RCC 7860 (cell line): Measurements from ENCODE around the gene ADI1.

ENCODE experiments used
- DNase-seq: peaks from one replicate; pipeline ENCODE4 v3.0.0-alpha.2; 2015; ENCODE audit warnings: low spot score
- FAIRE-seq: peaks from 2 replicates; lab custom pipeline; 2012; peaks lifted over from hg19 to GRCh38; lab: Jason Lieb, UNC

The ADI1 gene, protein sequence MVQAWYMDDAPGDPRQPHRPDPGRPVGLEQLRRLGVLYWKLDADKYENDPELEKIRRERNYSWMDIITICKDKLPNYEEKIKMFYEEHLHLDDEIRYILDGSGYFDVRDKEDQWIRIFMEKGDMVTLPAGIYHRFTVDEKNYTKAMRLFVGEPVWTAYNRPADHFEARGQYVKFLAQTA

DNA sequence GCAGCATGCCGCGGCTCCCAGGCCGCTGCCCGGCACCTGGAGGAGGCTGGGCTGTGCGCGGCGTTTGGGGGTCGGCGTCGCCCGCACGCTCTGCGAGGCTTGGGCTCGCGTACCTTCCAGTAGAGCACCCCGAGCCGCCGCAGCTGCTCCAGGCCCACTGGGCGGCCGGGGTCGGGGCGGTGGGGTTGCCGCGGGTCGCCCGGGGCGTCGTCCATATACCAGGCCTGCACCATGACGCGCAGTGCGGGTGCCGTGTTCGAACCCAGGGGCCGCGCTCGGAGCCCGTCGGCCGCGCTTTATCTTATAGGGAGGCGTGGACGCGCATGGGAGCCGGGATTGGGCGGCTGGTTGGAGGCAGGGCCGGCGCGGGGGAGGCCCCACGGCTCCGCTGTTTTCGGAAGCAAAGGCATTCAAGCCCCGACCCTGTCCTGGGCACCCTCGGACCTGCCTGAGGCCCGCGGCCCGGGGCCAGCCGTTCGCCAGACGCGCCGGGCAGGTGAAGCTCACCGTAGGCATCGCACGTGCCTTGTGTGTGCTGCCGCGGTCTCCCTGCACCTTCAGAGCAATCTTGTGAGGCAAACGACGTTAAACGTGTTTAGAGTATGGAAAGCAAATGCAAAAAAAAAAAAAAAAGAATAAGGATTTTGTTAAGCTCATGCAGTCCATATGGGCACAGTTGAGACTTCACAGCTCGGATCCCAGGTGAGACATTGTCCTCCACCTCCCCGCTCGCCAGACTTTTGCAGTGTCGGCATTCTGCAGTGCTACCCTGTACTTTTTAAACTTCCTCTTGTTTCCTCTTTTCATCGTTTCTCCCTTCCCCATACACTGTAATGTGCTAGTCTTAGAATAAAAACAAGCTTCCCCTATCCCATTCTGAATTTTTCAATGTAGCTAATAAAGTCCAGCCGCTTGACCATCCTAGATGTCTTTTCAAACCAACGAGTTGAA is at the start of gene ADI1:
ADI1 (minus strand) TSS at position 277 of the 951 bp plus-strand sequence; CDS start at position 233, 44 bp downstream.
- no peak for FAIRE-seq
- DNase-seq = peak; percentile 52

DNA sequence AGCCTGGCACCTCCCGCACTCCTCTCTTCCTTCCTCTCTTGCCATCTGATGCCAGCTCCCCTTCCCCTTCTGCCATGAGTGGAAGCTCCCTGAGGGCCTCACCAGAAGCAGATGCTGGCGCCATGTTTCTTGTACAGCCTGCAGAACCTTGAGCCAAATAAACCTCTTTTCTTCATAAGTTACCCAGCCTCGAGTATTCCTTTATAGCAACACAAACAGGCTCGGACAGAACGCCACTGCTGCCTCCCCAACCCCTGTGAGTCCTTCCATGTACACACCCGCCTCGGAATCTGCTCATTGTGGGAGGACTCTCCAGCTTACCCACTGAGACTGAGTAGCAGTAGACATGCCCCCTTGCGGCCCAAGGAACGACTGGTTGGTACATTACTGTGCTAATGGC is 47.5 kb upstream of the ADI1 start:
- no peak for FAIRE-seq
- DNase-seq = no peak

DNA sequence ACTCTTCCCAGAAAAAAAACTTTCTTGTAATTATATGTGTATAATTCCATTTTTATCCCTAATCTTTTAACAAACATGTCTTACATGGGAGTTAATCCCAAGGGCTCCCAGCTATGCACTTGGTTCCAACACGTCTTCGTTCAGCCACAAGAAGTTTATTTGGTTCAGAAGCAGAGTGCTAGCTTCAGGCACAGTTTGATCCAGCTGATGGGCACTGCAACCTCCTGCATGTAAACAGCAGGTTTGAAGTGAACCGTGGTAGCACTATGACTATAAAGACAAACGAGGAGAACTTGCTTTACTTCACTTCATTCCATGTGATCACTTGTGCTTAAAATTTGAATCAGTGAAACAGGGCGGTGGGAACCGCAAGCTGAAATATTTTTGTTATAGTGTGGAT is 45.8 kb upstream of the ADI1 start:
- FAIRE-seq = no peak
- no peak for DNase-seq

DNA sequence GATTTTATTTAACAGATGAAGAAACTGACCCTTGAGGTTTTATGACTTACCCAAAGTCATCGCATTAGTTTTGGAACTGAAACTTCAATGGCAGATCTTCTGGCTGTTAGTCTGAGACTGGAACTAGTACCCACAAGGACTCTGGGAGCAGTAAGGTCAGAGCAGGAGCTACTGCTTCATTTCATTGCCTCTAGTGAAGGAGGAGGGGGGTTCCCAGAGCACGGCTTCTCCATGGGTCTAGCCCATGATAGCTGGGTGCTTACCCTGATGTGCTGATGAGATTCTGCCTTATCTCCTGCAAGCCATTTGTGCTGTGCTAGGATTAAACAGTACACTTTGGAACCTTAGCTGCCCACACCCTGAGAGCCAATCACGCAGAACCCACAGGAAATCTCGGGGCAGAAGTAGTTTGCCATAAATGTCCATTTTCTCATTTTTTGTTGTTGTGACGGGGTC is 44.2 kb upstream of the ADI1 start:
- FAIRE-seq (no peak), DNase-seq (no peak)

DNA sequence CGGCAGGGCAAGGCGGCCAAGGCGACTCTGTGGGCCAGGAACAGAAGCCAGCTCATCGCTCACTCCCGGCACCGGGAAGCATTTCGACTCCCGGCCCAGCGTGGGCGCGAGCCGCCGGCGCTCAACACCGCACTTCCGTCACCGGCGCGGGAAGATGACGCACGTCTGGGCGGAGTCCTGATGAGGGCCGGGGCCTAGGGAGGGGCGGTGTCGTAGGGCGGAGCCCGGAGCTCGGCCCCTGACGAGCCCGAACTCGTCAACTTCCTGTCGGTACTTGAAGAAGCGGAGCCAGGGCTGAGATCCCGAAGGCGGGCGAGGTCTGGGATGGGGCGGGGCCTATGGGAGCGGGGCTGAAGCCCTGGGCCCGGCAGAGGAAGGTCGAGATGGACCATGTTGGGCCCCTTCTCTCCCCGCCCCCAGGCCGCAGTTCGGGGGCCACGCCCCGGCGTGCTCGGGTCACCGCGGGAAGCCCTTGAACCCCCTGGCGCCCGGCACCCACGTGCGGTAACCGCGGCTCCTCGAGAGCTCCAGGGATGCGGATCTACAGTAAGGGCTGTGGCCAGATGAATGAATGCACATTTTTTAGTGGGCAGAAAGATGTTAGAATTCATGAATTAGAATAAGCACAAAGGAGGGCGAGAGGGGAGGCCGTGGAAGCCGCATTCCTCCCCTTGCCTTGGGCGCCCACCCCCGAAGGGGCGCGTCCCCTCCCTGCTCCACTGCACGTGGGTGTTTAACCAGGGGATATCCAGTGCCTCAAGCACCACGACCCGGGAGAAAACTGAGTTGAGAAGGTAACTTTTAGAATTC is 39.1 kb upstream of the ADI1 start, which contains the start of gene RNASEH1:
RNASEH1 (minus strand) TSS at position 129 of the 810 bp plus-strand sequence; CDS start at position 56, 73 bp downstream.
- DNase-seq (peak; percentile 98), FAIRE-seq (peak; percentile 88)

DNA sequence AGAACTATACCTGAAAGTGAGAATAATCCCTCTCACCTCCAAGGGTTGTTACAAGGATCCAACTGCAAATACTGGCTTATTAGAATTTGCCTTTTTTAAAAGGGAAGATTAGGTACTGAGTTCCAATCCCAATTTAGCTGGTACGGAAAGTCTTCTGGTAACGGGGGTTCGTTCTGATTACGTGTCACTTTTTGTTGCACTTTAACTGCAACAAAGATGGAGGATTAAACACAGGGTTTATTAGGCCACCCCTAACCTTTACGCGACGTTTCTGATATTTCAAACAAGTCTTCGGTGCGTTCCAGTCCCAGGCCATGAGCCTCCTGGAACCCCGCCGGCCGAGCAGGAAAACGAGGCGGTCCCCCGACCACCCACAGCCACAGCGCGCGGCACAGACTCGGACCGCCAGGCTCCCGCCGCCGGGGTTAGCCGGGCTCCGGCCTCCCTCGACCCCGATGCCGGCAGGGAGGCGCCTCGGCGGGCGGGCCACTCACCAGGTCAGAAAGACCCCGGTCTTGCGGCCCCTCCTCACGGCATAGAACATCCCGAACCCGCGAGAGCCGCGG is 38.4 kb upstream of the ADI1 start:
- no peak for FAIRE-seq
- DNase-seq = no peak

GRCh38 chr2:3553946-3554345 is 34.6 kb upstream of the ADI1 start:
- DNase-seq (no peak), FAIRE-seq (no peak)

GRCh38 chr2:3547915-3548314 is 28.6 kb upstream of the ADI1 start:
- no peak for FAIRE-seq
- peak; percentile 23 for DNase-seq

DNA sequence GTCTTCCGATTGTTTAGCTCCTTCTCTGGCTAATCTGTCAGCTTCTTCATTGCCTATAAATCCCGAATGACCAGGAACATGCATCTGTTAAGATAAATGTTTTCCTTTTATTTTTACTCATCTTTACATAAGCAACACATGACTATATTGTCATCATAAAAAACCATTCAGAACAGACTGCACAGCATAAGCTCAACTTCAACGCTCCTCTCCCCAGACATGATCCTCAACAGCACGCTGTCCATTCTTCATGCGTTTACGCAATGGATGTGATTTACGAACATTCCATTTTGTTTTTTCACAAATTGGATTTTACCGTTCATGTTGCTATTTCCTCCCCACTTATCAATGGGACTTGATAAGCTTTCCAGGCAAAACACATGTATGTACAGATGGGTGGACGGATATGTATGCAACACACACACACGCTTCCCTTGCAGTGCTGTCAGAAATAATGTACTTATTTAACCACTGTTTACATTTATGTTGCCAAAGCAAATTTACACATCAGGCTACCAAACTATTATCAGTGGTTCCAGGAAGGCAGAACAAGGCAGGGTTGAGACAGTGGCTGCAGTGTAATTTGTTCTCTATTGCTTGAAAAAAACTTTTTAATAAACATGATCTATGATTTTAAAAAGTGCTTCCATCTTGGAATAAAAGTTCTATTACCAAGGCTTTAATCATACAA is 26.6 kb upstream of the ADI1 start:
- no peak for DNase-seq
- no peak for FAIRE-seq

DNA sequence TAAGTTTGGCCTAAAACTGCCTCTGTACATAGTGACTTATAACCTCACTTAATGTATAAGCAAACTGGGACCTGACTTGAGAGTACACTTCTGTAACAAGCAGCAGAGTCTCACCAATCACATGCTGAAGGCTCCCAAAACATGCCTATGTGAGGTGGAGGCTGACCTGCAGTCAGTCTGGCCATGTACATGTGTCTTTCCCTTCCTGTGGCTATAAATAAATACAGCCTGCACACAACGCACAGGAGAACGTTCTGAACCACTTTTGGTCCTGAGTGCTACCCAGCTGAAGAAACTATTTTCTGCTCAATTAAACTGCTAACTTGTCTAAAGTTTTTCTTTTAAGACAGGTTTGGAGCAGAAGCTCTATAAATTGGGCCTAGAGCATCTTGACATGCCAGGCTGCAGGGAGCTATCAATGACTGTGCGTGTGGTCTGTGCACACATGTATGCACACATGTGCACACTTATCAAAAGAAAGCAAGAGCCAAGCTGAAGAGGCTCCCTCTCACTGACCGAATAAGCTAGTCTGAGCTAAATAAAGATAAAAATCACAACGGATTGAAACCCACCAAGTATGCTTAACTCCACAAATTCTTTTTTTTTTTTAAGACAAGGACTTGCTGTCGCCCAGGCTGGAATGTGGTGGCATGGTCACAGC is 23.8 kb upstream of the ADI1 start:
- DNase-seq = no peak
- no peak for FAIRE-seq

DNA sequence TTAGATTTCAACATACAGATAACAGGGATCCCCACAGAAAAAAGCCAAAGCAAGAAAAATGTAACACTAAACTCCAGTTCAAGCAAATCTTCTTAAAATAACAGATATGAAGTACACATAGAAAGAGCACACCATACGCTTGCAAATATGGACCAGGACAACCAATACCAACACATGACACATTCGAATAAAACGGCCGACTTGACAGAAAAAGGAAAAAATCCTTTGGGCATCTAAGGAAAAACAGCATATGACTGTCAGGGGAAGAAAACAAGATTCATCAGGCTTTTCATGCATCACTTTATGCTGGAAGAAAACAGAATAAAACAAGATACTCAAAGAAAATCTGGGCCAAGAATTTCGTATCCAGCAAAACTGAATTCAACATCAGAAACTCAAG is 22.8 kb upstream of the ADI1 start:
- no peak for FAIRE-seq

GRCh38 chr2:3539836-3540235 is 20.5 kb upstream of the ADI1 start:
- no peak for FAIRE-seq

More for the DNA sequence above, 22.8 kb upstream of the ADI1 start:
- DNase-seq = no peak

GRCh38 chr2:3536682-3537632 is 17.6 kb upstream of the ADI1 start:
- FAIRE-seq (no peak), DNase-seq (peak; percentile 61)

More at GRCh38 chr2:3539836-3540235, 20.5 kb upstream of the ADI1 start:
- no peak for DNase-seq

DNA sequence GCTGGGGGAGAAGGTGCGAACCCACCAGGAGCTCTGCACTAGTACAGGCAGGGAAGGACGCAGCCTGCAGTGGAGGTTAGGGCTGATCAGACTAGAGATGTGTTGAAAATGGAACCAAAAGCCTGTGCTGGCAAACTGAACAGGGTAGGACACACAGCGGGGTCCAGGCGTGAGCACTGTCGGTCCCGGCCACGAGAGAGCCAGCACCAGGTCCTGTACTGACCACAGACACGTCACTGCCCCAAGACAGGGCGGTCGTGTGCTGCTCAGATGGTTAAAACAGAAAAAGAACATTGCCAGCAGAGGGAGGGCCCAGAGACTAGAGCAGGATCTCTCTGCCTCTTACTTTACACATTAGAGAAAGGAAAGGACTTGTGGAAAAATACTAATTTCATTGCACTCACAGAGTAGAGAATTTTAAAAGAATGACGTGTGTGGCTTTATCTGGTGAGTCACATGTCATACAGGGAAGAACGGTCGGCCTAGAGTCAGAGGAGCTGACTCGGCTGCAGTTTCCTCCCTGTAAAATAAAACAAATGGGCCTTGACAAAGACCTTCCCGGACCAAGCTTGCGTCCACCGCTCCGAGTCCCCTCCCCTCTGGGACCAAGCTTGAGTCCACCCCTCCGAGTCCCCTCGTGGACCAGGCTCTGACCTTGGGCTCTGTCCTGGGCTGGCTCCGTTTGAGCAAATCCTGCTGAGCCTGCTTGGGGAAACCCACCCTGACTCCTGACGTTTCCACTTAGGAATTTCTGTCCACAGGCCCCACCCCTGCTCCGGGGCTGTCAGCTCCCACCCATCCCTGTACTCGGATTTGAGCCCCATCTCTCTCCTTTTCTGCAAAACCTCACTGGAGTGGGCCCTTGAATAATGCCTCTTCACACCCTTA is 16.7 kb upstream of the ADI1 start:
- DNase-seq (peak; percentile 94), FAIRE-seq (peak; percentile 85)

- FAIRE-seq = no peak
- no peak for DNase-seq
Observed at GRCh38 chr2:3535467-3535793, 16.1 kb upstream of the ADI1 start.

- FAIRE-seq (no peak), DNase-seq (no peak)
Observed at GRCh38 chr2:3534251-3534814, 15.0 kb upstream of the ADI1 start.

GRCh38 chr2:3533836-3534235 is 14.5 kb upstream of the ADI1 start:
- DNase-seq = no peak
- FAIRE-seq = no peak
